Measurements from ENCODE around the gene HOXC5. TPM values are rescaled to one million over a fixed set of nuclear protein-coding genes. Genes with fewer than 3 reads are reported as not detected.

HOXC5 gene
- total and polyA plus RNA-seq, 4 experiments from 2014 or later, result not detected

DNA sequence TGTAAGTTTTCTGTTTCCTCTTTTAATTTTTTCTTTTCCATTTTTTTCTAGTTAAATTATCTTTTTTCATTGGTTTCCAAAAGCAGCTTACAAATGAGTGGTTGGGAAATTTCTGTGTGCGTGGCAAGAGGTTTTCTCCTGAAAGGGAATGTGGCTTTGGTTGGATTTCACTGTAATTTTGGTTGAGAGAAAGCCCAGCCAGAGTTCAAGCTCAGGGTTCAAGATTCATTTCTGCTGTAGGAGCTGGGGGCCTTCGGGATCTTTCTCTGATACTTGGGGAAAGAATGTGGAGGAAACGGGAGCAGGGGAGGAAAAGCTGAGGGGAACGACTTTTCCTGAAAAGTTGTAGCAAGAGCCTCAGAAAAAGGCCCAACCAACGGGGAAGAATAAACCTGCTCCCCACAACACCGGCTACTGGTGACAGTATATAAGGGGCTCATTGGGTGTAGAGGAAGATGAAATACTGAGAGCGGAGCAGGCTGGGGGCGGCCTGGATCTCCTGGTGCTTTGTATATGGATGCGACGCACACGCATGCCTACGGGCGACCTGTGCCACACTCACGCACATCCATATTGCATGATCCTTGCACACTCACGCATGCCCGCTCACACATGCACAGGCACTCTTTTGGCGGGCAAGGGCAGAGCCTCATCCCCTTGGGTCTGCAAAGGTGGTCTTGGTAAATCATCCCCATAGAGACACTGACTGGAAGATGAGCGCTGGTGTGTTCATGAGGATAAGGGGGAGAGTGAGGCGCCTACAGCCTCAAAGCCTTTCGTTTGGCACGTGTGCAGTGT lies 46.0 kb upstream of the HOXC5 start:
- Mint-ChIP-seq H3K27me3 (peaks cover 78 to 83% of the 10 kb centered on the region in 2 donors), H3K27ac (peak overlapping the region in 3 of 7 donors; percentile 22 to 75 (median 55)), H3K4me1 (peaks cover 19 to 62% (median 33%) of the 10 kb centered on the region in 4 donors), H3K36me3 (peaks cover 0 to 1% of the 10 kb centered on the region in 2 donors), H3K4me3 (peak overlapping the region in 3 of 8 donors; percentile 25 to 76 (median 35)), H3K9me3 (peaks cover 0 to 30% (median 5%) of the 10 kb centered on the region in 8 donors)
- Histone ChIP-seq H3K9me3 (ENCODE audit: control insufficient read depth in 1 of 2, low read length in 2 of 2) (no peaks in the 10 kb centered on the region), H3K4me3 (ENCODE audit: low read length in 2 of 2) (no peak overlapping the region), H3K36me3 (ENCODE audit: insufficient read depth, low read length) (no peaks in the 10 kb centered on the region), H3K27me3 (ENCODE audit: insufficient read depth, low read length) (peaks cover 95% of the 10 kb centered on the region), H3K27ac (ENCODE audit: low read depth, low read length) (no peak overlapping the region), H3K4me1 (ENCODE audit: insufficient read depth, low read length) (peaks cover 36% of the 10 kb centered on the region)
- ChIA-PET POLR2A (ENCODE audit: partially characterized antibody) (interaction anchor here (1.1 kb wide), 1 partner anchor 12 kb away, joined by 3 read pairs; no protein-coding TSS in a partner anchor), CTCF (ENCODE audit: partially characterized antibody) (interaction anchor here (1.0 to 2.4 kb wide), 5 partner anchors 14 to 215 kb away, joined by 3 to 8 read pairs (median 3); partner anchors contain the start of gene HOXC11)
- intact Hi-C loops (cut with micrococcal nuclease), result loop anchor here (5.0 kb wide), 1 partner anchor 35 kb away; the partner anchor contains the start of gene HOXC12
- no peak for DNase-seq

DNA sequence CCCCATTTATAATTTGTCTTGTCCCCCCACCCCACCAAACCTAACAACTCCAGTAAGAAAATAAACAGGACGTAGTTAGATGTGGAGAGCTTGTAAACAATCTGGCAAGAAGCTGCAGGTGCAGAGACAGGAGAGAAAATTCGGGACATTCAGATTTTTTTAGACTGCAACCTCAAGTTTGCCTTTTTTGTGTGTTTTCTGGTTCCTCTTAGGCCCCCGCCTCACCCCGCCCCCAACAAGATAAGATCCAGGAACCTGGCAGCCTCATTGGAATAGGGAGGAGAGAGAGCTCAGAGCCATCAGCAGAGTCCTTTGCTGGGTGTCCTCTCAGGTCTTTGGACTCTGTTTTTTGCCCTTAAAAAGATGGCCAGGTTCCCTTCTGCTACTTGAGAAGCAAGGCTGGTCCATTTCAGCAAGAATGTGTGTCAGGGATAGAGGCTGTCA lies 45.0 kb upstream of the HOXC5 start:
- Mint-ChIP-seq H3K4me3 (peak overlapping the region in 1 of 8 donors; percentile 17), H3K9me3 (peaks cover 0 to 24% (median 4%) of the 10 kb centered on the region in 8 donors), H3K36me3 (peaks cover 0 to 1% of the 10 kb centered on the region in 2 donors), H3K27me3 (peaks cover 80 to 84% of the 10 kb centered on the region in 2 donors), H3K4me1 (peaks cover 19 to 62% (median 33%) of the 10 kb centered on the region in 4 donors), H3K27ac (peak overlapping the region in 1 of 7 donors; percentile 75)
- no peak overlapping the region for H3K27ac ChIP-seq (ENCODE audit: low read depth, low read length)
- no peak overlapping the region for H3K4me3 ChIP-seq (ENCODE audit: low read length in 2 of 2)
- peaks cover 36% of the 10 kb centered on the region for H3K4me1 ChIP-seq (ENCODE audit: insufficient read depth, low read length)
- DNase-seq, result no peak
- CTCF ChIA-PET (ENCODE audit: partially characterized antibody), result interaction anchor here (0.8 to 1.5 kb wide), 8 partner anchors 15 to 224 kb away, joined by 3 to 4 read pairs (median 3); partner anchors contain the start of gene HOXC11
- intact Hi-C loops (cut with micrococcal nuclease), result loop anchor here (5.0 kb wide), 1 partner anchor 36 kb away; the partner anchor contains the start of gene HOXC12
- no peaks in the 10 kb centered on the region for H3K9me3 ChIP-seq (ENCODE audit: control insufficient read depth in 1 of 2, low read length in 2 of 2)
- H3K27me3 ChIP-seq (ENCODE audit: insufficient read depth, low read length), result peaks cover 95% of the 10 kb centered on the region
- POLR2A ChIA-PET (ENCODE audit: partially characterized antibody), result interaction anchor here (1.1 kb wide), 1 partner anchor 12 kb away, joined by 3 read pairs; no protein-coding TSS in a partner anchor
- no peaks in the 10 kb centered on the region for H3K36me3 ChIP-seq (ENCODE audit: insufficient read depth, low read length)

DNA sequence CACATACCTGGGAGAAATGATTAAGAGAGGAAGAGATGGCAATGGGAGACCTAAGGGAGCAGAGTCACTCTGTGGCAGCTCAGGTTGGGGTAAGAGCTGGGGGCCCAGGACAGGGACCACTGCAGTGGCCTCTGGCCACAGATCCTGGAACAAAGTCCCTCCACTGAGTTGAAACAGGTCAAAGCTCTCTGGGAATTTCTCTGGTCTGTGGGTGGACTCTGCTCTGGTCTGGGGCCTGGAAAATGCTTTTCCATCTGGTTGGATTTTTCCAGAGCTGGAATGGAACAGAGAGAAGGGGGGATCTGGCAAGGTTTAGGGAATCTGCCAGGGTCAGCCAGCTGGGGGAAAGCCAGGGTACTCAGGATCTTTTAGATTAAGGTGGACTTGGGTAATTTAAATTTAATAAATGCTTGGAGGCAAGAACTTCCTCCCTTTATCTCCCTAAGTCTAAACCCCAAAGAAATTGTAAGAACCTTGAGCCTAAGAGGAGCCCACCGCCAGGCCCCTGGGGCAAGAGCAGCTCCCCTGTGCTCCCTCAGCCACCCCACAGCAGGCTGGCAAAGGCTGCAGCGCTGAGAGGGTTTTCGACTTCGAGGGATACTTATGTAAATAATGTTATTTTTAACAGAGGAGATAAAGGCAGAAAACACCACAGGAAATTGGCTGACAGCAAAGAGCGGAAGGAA lies 44.2 kb upstream of the HOXC5 start:
- peaks cover 0 to 1% of the 10 kb centered on the region in 2 donors for H3K36me3 Mint-ChIP-seq
- intact Hi-C loops (cut with micrococcal nuclease), result loop anchor here (1.0 to 5.0 kb wide), 2 partner anchors 36 to 197 kb away; partner anchors contain the start of gene HOXC12
- no peaks in the 10 kb centered on the region for H3K36me3 ChIP-seq (ENCODE audit: insufficient read depth, low read length)
- ChIA-PET POLR2A (ENCODE audit: partially characterized antibody) (no interaction called here), CTCF (ENCODE audit: partially characterized antibody) (interaction anchor here (1.2 to 1.5 kb wide), 4 partner anchors 196 to 223 kb away, joined by 3 to 4 read pairs (median 4); no protein-coding TSS in a partner anchor)
- H3K27ac ChIP-seq (ENCODE audit: low read depth, low read length), result no peak overlapping the region
- peak overlapping the region; percentile 2 to 70 (median 54) for H3K4me3 Mint-ChIP-seq
- H3K27me3 ChIP-seq (ENCODE audit: insufficient read depth, low read length), result peaks cover 94% of the 10 kb centered on the region
- H3K27me3 Mint-ChIP-seq, result peaks cover 79 to 84% of the 10 kb centered on the region in 2 donors
- peaks cover 19 to 62% (median 31%) of the 10 kb centered on the region in 4 donors for H3K4me1 Mint-ChIP-seq
- no peak overlapping the region for H3K4me3 ChIP-seq (ENCODE audit: low read length in 2 of 2)
- H3K4me1 ChIP-seq (ENCODE audit: insufficient read depth, low read length), result peaks cover 36% of the 10 kb centered on the region
- H3K9me3 Mint-ChIP-seq, result peaks cover 0 to 15% (median under 1%) of the 10 kb centered on the region in 8 donors
- no peak for DNase-seq
- peak overlapping the region in 2 of 7 donors; percentile 29 to 75 for H3K27ac Mint-ChIP-seq
- no peaks in the 10 kb centered on the region for H3K9me3 ChIP-seq (ENCODE audit: control insufficient read depth in 1 of 2, low read length in 2 of 2)

DNA sequence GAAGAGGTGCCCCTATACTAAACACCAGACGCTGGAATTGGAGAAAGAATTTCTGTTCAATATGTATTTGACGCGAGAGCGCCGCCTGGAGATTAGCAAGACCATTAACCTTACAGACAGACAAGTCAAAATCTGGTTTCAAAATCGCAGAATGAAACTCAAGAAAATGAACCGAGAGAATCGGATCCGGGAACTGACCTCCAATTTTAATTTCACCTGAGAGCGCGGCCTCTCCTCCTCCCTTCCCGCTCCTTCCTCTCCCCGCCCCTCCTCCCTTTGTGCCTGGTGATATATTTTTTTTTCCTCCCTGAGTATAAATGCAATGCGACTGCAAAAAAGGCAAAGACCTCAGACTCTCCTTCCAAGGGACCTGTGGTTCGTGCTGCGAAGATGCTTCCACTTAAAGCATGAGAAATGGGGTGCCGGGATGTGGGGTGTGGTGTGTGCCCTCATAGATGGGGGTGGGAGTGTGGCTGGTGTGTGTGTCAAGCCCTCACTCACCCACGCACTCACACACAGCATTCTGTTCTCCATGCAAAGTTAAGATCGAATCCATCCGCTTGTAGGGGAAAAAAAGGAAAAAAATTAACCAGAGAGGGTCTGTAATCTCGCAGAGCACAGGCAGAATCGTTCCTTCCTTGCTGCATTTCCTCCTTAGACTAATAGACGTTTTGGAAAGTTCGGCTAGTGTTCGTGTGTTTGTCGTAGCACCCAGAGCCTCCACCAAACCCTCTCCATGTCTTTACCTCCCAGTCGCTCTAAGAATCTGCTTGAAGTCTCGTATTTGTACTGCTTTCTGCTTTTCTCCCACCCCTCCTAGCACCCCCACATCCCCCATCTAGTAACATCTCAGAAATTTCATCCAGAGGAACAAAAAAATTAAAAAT lies 43.4 kb upstream of the HOXC5 start:
- H3K9me3 Mint-ChIP-seq, result peaks cover 0 to 18% (median 1%) of the 10 kb centered on the region in 8 donors
- peak overlapping the region in 2 of 7 donors; percentile 73 to 75 for H3K27ac Mint-ChIP-seq
- H3K27me3 Mint-ChIP-seq, result peaks cover 84 to 88% of the 10 kb centered on the region in 2 donors
- peak overlapping the region; percentile 2 to 70 (median 54) for H3K4me3 Mint-ChIP-seq
- peaks cover 0 to 1% of the 10 kb centered on the region in 2 donors for H3K36me3 Mint-ChIP-seq
- POLR2A ChIA-PET (ENCODE audit: partially characterized antibody), result interaction anchor here (1.0 kb wide), 1 partner anchor 28 kb away, joined by 3 read pairs; no protein-coding TSS in a partner anchor
- peaks cover 23 to 64% (median 33%) of the 10 kb centered on the region in 4 donors for H3K4me1 Mint-ChIP-seq
- CTCF ChIA-PET (ENCODE audit: partially characterized antibody), result interaction anchor here (1.2 kb wide), 1 partner anchor 218 kb away, joined by 4 read pairs; no protein-coding TSS in a partner anchor
- Histone ChIP-seq H3K36me3 (ENCODE audit: insufficient read depth, low read length) (no peaks in the 10 kb centered on the region), H3K27ac (ENCODE audit: low read depth, low read length) (no peak overlapping the region), H3K4me3 (ENCODE audit: low read length in 2 of 2) (no peak overlapping the region), H3K4me1 (ENCODE audit: insufficient read depth, low read length) (peaks cover 36% of the 10 kb centered on the region), H3K9me3 (ENCODE audit: control insufficient read depth in 1 of 2, low read length in 2 of 2) (no peaks in the 10 kb centered on the region), H3K27me3 (ENCODE audit: insufficient read depth, low read length) (peaks cover 94% of the 10 kb centered on the region)
- intact Hi-C loops (cut with micrococcal nuclease), result loop anchor here (1.0 to 10.0 kb wide), 3 partner anchors 37 to 365 kb away; partner anchors contain the start of gene HOXC12
- peak in 1 of 5 donors; percentile 36 for DNase-seq

DNA sequence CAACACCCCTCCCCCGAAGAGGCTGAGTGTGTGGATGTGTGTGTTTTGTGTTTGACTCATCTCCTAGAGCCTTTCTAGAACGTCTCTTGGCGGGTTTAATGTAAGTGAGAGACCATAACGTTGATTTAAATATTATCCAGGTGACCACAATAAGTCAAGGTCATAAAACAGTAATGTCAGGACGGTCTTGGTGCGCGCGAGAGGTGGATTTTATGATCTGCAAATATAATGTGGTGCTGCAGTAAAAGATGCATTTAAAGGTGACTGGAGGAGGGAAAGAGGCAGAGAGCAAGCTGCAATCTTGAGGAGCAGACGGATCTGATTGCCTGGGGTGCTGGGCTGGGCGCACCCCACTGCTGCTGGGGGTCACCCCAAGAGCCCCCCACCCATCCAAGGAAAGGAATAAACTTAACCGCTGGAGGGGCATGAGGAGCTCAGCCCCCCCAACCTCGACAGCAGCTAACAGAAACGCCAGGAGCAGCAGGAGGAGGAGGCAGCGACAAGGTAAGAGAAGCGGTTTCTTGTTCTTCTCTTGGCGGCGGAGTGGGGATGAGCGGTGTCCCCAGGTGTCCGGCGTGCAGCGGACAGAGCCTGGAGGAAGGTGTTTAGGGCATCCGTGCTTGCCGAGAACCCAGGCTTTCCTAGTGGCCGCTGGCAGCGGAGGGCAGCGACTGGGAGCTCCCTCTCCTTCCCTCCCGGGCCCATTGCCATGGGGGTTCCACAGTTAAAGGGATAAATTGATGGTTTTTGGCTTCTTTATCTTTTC lies 42.4 kb upstream of the HOXC5 start:
- Mint-ChIP-seq H3K27ac (peak overlapping the region in 3 of 7 donors; percentile 31 to 75 (median 67)), H3K4me3 (peak overlapping the region in 3 of 8 donors; percentile 2 to 8 (median 5)), H3K36me3 (no peaks in the 10 kb centered on the region), H3K27me3 (peaks cover 86 to 88% of the 10 kb centered on the region in 2 donors), H3K9me3 (peaks cover 0 to 15% (median 1%) of the 10 kb centered on the region in 8 donors), H3K4me1 (peaks cover 27 to 64% (median 36%) of the 10 kb centered on the region in 4 donors)
- Histone ChIP-seq H3K4me1 (ENCODE audit: insufficient read depth, low read length) (peaks cover 40% of the 10 kb centered on the region), H3K9me3 (ENCODE audit: control insufficient read depth in 1 of 2, low read length in 2 of 2) (no peaks in the 10 kb centered on the region), H3K27ac (ENCODE audit: low read depth, low read length) (no peak overlapping the region), H3K36me3 (ENCODE audit: insufficient read depth, low read length) (no peaks in the 10 kb centered on the region), H3K27me3 (ENCODE audit: insufficient read depth, low read length) (peaks cover 98% of the 10 kb centered on the region), H3K4me3 (ENCODE audit: low read length in 2 of 2) (no peak overlapping the region)
- intact Hi-C loops (cut with micrococcal nuclease), result loop anchor here (10.0 kb wide), 1 partner anchor 364 kb away; no protein-coding TSS in a partner anchor
- ChIA-PET CTCF (ENCODE audit: partially characterized antibody) (interaction anchor here (1.2 to 2.2 kb wide), 4 partner anchors 11 to 217 kb away, joined by 3 to 7 read pairs (median 4); no protein-coding TSS in a partner anchor), POLR2A (ENCODE audit: partially characterized antibody) (interaction anchor here (0.8 to 1.0 kb wide), 2 partner anchors 14 to 29 kb away, joined by 3 read pairs; no protein-coding TSS in a partner anchor)
- DNase-seq, result no peak
